HepG2 (cell line): ENCODE measurements around the gene EPB42. TPM values are rescaled to one million over a fixed set of nuclear protein-coding genes. Genes with fewer than 3 reads are reported as not detected.

Experiments used
- ATAC-seq: fragments of 200-7000 bp; cut with Tn5 transposase; 3 replicates; pipeline ENCODE4 v1.9.1; 2020; ENCODE audit warnings: mild to moderate bottlenecking, moderate library complexity
- BruUV-seq: library from RNA; stranded (reverse); fragments of 400-500 nt; replicated peaks from 2 replicates; lab custom pipeline; 2021; lab: Mats Ljungman, UMichigan
- CTCF ChIA-PET: fragments of 300-600 bp; formaldehyde crosslinking; extraction: SDS; loops from one replicate; lab custom pipeline; 2021; ENCODE audit warnings: low total read pairs, inconsistent platforms, low intra/inter-chr PET ratio; lab: Yijun Ruan, JAX
- POLR2A ChIA-PET: fragments of 350-600 bp; sonication (Branson Sonifier 250); formaldehyde crosslinking; loops from one replicate; lab custom pipeline; 2020; ENCODE audit warnings: antibody characterized with exemption, inconsistent platforms; lab: Yijun Ruan, JAX
- DNase-seq: peaks from one replicate; pipeline ENCODE4 v3.0.0-alpha.2; 2015; ENCODE audit warnings: low spot score
- FAIRE-seq: peaks from 3 replicates; lab custom pipeline; 2011; peaks lifted over from hg19 to GRCh38; lab: Jason Lieb, UNC
- H2AFZ ChIP-seq: one replicate; pipeline ENCODE4 v1.6.1; 2011; ENCODE audit warnings: low read length, inconsistent platforms
- H3K27ac ChIP-seq: fragments of 300-600 bp; 3 replicates; pipeline ENCODE4 v1.8.0; 2011; ENCODE audit warnings: mixed run types, mild to moderate bottlenecking, mixed read lengths, low read length, inconsistent platforms; ENCODE audit not compliant: insufficient read depth; ENCODE audit errors: extremely low read length
- H3K27me3 ChIP-seq, 2 experiments: fragments of 200-600 bp in 1 of 2; 2 replicates in 1 of 2; 3 replicates in 1 of 2; pipeline versions ENCODE4 v1.6.0 to v1.8.0; 2011; ENCODE audit warnings: low read length in 2 of 2, mild to moderate bottlenecking in 2 of 2, moderate library complexity in 2 of 2, inconsistent platforms in 1 of 2; ENCODE audit not compliant: insufficient read depth in 2 of 2, control insufficient read depth in 1 of 2
- H3K36me3 ChIP-seq, 2 experiments: fragments of 200-600 bp in 1 of 2; replicated peaks in 1 of 2; 2 replicates in 1 of 2; 3 replicates in 1 of 2; pipeline versions ENCODE4 v1.5.1 to v1.8.0; 2011; ENCODE audit warnings: low read length in 2 of 2, inconsistent platforms in 1 of 2; ENCODE audit not compliant: insufficient read depth in 2 of 2, control insufficient read depth in 1 of 2
- H3K4me1 ChIP-seq: 2 replicates; pipeline ENCODE4 v1.5.1; 2012; ENCODE audit warnings: low read length, inconsistent platforms; ENCODE audit not compliant: insufficient read depth
- H3K4me2 ChIP-seq: 2 replicates; pipeline ENCODE4 v1.6.0; 2011; ENCODE audit warnings: low read depth, low read length, inconsistent platforms
- H3K4me3 ChIP-seq, 3 experiments: fragments of 200-600 bp in 1 of 3; sonication (generic), shearing (Covaris generic) in 1 of 3; replicated peaks in 1 of 3; 2 replicates each; pipeline ENCODE4 v1.5.1; 2011 to 2016; ENCODE audit warnings: low read length in 3 of 3, inconsistent platforms in 2 of 3, low read depth in 2 of 3, mild to moderate bottlenecking in 2 of 3, control low read depth in 1 of 3, mixed read lengths in 1 of 3; ENCODE audit not compliant: insufficient read depth in 1 of 3
- H3K79me2 ChIP-seq: one replicate; pipeline ENCODE4 v1.6.1; 2011; ENCODE audit warnings: low read length, inconsistent platforms; ENCODE audit not compliant: insufficient read depth
- H3K9ac ChIP-seq: 2 replicates; pipeline ENCODE4 v1.6.0; 2011; ENCODE audit warnings: mild to moderate bottlenecking, low read depth, low read length, inconsistent platforms; ENCODE audit not compliant: insufficient read depth
- H3K9me3 ChIP-seq: 2 replicates; pipeline ENCODE4 v1.5.1; 2012; ENCODE audit warnings: mild to moderate bottlenecking, low read length
- H4K20me1 ChIP-seq: 2 replicates; pipeline ENCODE4 v1.6.0; 2011; ENCODE audit warnings: inconsistent platforms, mild to moderate bottlenecking, low read length, moderate library complexity; ENCODE audit not compliant: insufficient read depth
- CEBPB ChIP-seq: IDR thresholded peaks from 2 replicates; pipeline ENCODE4 v1.6.1; 2011; ENCODE audit warnings: low read depth, low read length, improper control_type of control experiment, borderline replicate concordance
- GPN1 ChIP-seq: sonication (generic); formaldehyde crosslinking; IDR thresholded peaks from 2 replicates; pipeline ENCODE4 v1.5.1; 2020; ENCODE audit warnings: missing genetic modification reagents, borderline replicate concordance
- HHEX ChIP-seq: IDR thresholded peaks from 2 replicates; pipeline ENCODE4 v1.6.1; 2016; ENCODE audit warnings: control low read depth
- SATB2 ChIP-seq: sonication (generic); formaldehyde crosslinking; IDR thresholded peaks from 2 replicates; pipeline ENCODE4 v1.5.0; 2020; ENCODE audit warnings: missing genetic modification reagents
- ZC3H13 ChIP-seq: sonication (generic); formaldehyde crosslinking; IDR thresholded peaks from 2 replicates; pipeline ENCODE4 v1.8.1; 2023; ENCODE audit warnings: mild to moderate bottlenecking, missing genetic modification reagents, moderate library complexity
- ZNF562 ChIP-seq: sonication (generic); formaldehyde crosslinking; IDR thresholded peaks from 2 replicates; pipeline ENCODE4 v1.8.0; 2022; ENCODE audit warnings: missing genetic modification reagents, borderline replicate concordance
- ZNF841 ChIP-seq: sonication (generic); formaldehyde crosslinking; IDR thresholded peaks from 2 replicates; pipeline ENCODE4 v1.8.1; 2023; ENCODE audit warnings: missing genetic modification reagents, borderline replicate concordance
- WGBS: methylation state at CpG from one replicate; pipeline ENCODE4 v1.1.6; 2017; ENCODE audit warnings: low lambda C conversion rate; 5-methylcytosine and 5-hydroxymethylcytosine counted together
- in situ Hi-C: cut with HindIII; loops from 2 replicates; pipeline ENCODE4 v1.10.0; 2017; ENCODE audit warnings: low pct_unique_long_range_greater_than_20kb; ENCODE audit not compliant: extremely low pct_ligation_motif_present
- intact Hi-C: fragments of 100-400 bp; cut with micrococcal nuclease; formaldehyde crosslinking; loops from one replicate; pipeline ENCODE4 v1.10.0; 2022; ENCODE audit not compliant: unreplicated experiment
- polyA plus RNA-seq, 8 experiments: library from polyadenylated mRNA; depleted of rRNA in 3 of 8; stranded (reverse) in 7 of 8; unstranded in 1 of 8; fragments of >200 nt; fragmentation: Illumina TruSeq in 4 of 8; extraction: Trizol in 4 of 8; gene quantifications; 2 replicates each; pipeline versions ENCODE4 v1.2.1 to v1.2.3, GENCODE V29; 2011 to 2016; ENCODE audit warnings: low read depth in 4 of 8, missing spikeins in 1 of 8, mixed read lengths in 1 of 8; ENCODE audit not compliant: insufficient read depth in 1 of 8
- total RNA-seq, 5 experiments: library from RNA; depleted of rRNA; stranded (reverse); fragments of >200 nt; fragmentation: Illumina TruSeq; extraction: Trizol; gene quantifications; 2 replicates each; pipeline ENCODE4 v1.2.3, GENCODE V29; 2016; ENCODE audit warnings: low read depth in 1 of 5
- TF ChIP-seq, protein P1 (sequence below): sonication (generic); formaldehyde crosslinking; IDR thresholded peaks from 2 replicates; pipeline ENCODE4 v1.4.0; 2020; ENCODE audit warnings: missing genetic modification reagents
- TF ChIP-seq, protein P2 (sequence below): IDR thresholded peaks from 2 replicates; pipeline ENCODE4 v1.6.1; 2016; ENCODE audit warnings: missing compliant biosample characterization, missing genetic modification reagents, borderline replicate concordance
- TF ChIP-seq, protein P3 (sequence below): sonication (generic); formaldehyde crosslinking; IDR thresholded peaks from 2 replicates; pipeline ENCODE4 v1.5.1; 2020; ENCODE audit warnings: missing genetic modification reagents, mild to moderate bottlenecking, borderline replicate concordance
- TF ChIP-seq, protein P4 (sequence below): sonication (generic); formaldehyde crosslinking; IDR thresholded peaks from 2 replicates; pipeline ENCODE4 v1.4.0; 2020; ENCODE audit warnings: missing genetic modification reagents, borderline replicate concordance

The EPB42 gene
- total and polyA plus RNA-seq, 2 of the 13 experiments (the other 11 are each of a cell fraction or from before 2014, with no cell fraction given) = not detected

DNA sequence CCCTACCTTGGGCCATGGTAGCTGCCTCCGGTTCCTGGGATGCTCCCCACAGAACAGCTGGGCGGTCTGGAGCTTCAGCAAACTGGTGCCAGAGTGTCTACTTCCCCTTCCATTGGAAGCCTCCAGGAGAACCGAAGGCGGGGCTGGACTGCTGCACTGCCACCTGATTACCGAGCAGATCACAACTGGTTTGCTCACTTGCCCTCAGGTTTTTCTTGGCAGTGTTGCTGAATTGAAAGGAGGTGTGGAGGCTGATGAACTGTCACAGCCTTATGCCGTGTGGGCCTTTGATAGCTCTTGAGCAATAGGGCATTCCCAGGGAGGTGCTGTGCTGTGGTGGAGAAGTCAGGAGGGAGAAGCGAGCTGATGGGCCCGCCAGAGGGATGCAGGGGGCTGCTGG lies 46.0 kb upstream of the EPB42 start, which contains the start of gene TGM5:
Gene TGM5, minus strand, starts transcription at position 95 of the 400 bp plus-strand sequence. Its CDS starts 79 bp downstream, at position 16.
- peak; percentile 59 for ATAC-seq
- TF ChIP-seq CEBPB (peak; percentile 43; the same call in 1 of the 2 replicates), GPN1 (CRISPR knock-in tag) (no peak)
- Histone ChIP-seq H4K20me1 (no peaks in the 10 kb centered on the region), H3K27ac (no peak within 1 kb of the TSS), H3K4me2 (no peak within 1 kb of the TSS), H3K36me3 (no peaks in the 10 kb centered on the region), H3K4me1 (no peaks in the 10 kb centered on the region), H3K9me3 (no peaks in the 10 kb centered on the region), H3K9ac (no peak within 1 kb of the TSS), H2AFZ (no peak within 1 kb of the TSS), H3K79me2 (no peaks in the 10 kb centered on the region), H3K27me3 (peaks cover 0 to 24% of the 10 kb centered on the region in 2 experiments; a peak in 3 of 5 replicates), H3K4me3 (no peak within 1 kb of the TSS)
- intact Hi-C loops = loop anchor here (5.0 kb wide), 1 partner anchor 45 kb away; the partner anchor contains the start of gene EPB42
- in situ Hi-C loops = no loop called here
- ChIA-PET POLR2A (no interaction called here), CTCF (no interaction called here)
- WGBS = 10% methylated on average over 6 of the region's 8 CpGs
- FAIRE-seq = no peak
- BruUV-seq = no TSS peak
- no peak for DNase-seq

DNA sequence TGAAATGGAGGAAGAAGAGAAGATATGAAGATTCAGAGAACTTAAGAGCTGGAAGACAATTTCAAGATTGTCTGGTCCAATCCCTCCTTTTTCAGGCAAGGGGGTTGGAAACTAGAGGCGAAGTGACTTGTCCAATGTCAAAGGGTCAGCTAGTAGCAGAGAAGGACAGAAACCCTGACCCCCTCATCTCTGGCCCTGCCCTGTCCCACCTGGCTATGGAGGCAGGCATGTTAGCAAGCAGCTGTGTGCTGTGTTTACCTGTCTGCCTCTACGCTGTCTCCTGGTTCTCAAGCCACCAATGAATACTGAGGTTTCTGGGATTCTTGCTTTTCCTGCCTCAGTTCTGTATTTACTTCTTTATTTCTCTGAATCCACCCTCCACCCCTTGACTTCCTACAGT lies 45.6 kb upstream of the EPB42 start:
- TF ChIP-seq ZNF562 (no peak), SATB2 (CRISPR knock-in tag) (no peak), ZNF841 (CRISPR knock-in tag) (no peak), HHEX (CRISPR knock-in tag) (no peak), ZC3H13 (CRISPR knock-in tag) (no peak)
- TF ChIP-seq, protein P1, sequence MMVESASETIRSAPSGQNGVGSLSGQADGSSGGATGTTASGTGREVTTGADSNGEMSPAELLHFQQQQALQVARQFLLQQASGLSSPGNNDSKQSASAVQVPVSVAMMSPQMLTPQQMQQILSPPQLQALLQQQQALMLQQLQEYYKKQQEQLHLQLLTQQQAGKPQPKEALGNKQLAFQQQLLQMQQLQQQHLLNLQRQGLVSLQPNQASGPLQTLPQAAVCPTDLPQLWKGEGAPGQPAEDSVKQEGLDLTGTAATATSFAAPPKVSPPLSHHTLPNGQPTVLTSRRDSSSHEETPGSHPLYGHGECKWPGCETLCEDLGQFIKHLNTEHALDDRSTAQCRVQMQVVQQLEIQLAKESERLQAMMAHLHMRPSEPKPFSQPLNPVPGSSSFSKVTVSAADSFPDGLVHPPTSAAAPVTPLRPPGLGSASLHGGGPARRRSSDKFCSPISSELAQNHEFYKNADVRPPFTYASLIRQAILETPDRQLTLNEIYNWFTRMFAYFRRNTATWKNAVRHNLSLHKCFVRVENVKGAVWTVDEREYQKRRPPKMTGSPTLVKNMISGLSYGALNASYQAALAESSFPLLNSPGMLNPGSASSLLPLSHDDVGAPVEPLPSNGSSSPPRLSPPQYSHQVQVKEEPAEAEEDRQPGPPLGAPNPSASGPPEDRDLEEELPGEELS (CRISPR knock-in tag) = no peak
- TF ChIP-seq, protein P2, sequence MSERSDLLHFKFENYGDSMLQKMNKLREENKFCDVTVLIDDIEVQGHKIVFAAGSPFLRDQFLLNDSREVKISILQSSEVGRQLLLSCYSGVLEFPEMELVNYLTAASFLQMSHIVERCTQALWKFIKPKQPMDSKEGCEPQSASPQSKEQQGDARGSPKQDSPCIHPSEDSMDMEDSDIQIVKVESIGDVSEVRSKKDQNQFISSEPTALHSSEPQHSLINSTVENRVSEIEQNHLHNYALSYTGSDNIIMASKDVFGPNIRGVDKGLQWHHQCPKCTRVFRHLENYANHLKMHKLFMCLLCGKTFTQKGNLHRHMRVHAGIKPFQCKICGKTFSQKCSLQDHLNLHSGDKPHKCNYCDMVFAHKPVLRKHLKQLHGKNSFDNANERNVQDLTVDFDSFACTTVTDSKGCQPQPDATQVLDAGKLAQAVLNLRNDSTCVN (CRISPR knock-in tag) = no peak
- TF ChIP-seq, protein P3, sequence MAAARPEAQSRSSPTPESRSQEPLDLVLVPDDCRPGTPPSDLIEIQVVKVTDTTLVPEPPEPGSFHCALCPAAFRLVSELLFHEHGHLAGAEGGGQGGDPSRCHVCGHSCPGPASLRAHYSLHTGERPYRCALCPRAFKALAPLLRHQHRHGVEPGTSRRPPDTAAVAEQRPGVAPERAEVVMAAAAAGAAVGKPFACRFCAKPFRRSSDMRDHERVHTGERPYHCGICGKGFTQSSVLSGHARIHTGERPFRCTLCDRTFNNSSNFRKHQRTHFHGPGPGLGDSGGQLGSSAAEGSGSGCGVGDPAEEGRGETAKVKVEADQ (CRISPR knock-in tag) = no peak
- TF ChIP-seq, protein P4, sequence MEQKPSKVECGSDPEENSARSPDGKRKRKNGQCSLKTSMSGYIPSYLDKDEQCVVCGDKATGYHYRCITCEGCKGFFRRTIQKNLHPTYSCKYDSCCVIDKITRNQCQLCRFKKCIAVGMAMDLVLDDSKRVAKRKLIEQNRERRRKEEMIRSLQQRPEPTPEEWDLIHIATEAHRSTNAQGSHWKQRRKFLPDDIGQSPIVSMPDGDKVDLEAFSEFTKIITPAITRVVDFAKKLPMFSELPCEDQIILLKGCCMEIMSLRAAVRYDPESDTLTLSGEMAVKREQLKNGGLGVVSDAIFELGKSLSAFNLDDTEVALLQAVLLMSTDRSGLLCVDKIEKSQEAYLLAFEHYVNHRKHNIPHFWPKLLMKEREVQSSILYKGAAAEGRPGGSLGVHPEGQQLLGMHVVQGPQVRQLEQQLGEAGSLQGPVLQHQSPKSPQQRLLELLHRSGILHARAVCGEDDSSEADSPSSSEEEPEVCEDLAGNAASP (CRISPR knock-in tag) = no peak
- TF ChIP-seq, all 625 proteins: peak for 0
- ChIA-PET CTCF (no interaction called here), POLR2A (no interaction called here)
- Histone ChIP-seq H3K79me2 (no peaks in the 10 kb centered on the region), H3K27ac (no peak overlapping the region), H3K9me3 (no peaks in the 10 kb centered on the region), H3K27me3 (peaks cover 0 to 26% of the 10 kb centered on the region in 2 experiments; a peak in 4 of 5 replicates), H3K9ac (no peak overlapping the region), H4K20me1 (no peaks in the 10 kb centered on the region), H3K36me3 (no peaks in the 10 kb centered on the region), H3K4me1 (no peaks in the 10 kb centered on the region), H3K4me2 (no peak overlapping the region), H2AFZ (no peak overlapping the region), H3K4me3 (no peak overlapping the region)
- FAIRE-seq = no peak
- intact Hi-C loops (loop anchor here (5.0 kb wide), 1 partner anchor 44 kb away; the partner anchor contains the start of gene EPB42), in situ Hi-C loops (no loop called here)
- DNase-seq = no peak
- no peak for ATAC-seq
- BruUV-seq = no TSS peak
- 56% methylated on average over 2 of the region's 2 CpGs for WGBS
